ENCODE measurements around the gene CRACR2A.

The CRACR2A gene

DNA sequence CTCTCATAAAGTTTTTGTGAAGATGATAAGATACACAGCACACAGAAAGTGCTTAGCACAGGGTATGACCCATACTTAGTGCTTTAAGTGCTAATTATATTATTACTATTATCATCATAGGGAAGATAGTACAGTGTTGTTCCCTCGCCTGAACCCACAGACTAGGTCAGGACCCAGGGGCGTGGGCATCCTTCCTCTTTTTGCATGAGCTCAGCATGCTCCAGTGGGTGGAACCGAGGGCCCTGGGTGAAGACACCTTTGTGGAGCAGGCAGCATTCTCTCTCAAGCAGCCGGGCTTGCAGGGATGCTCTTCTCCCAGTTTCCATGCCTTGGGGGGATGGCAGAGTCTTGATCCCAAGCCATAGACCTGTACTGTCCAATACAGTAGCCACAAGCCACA is 34.8 kb downstream of the CRACR2A start:
- no peak overlapping the region for H3K4me3 ChIP-seq (ENCODE audit: low read depth, low read length)
- TF ChIP-seq, protein P1, sequence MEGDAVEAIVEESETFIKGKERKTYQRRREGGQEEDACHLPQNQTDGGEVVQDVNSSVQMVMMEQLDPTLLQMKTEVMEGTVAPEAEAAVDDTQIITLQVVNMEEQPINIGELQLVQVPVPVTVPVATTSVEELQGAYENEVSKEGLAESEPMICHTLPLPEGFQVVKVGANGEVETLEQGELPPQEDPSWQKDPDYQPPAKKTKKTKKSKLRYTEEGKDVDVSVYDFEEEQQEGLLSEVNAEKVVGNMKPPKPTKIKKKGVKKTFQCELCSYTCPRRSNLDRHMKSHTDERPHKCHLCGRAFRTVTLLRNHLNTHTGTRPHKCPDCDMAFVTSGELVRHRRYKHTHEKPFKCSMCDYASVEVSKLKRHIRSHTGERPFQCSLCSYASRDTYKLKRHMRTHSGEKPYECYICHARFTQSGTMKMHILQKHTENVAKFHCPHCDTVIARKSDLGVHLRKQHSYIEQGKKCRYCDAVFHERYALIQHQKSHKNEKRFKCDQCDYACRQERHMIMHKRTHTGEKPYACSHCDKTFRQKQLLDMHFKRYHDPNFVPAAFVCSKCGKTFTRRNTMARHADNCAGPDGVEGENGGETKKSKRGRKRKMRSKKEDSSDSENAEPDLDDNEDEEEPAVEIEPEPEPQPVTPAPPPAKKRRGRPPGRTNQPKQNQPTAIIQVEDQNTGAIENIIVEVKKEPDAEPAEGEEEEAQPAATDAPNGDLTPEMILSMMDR (IDR thresholded peaks at IDR 0.05; ENCODE audit: low read depth, low read length, missing control alignments) = no peak
- DNase-seq (ENCODE audit: low read depth) = no peak

DNA sequence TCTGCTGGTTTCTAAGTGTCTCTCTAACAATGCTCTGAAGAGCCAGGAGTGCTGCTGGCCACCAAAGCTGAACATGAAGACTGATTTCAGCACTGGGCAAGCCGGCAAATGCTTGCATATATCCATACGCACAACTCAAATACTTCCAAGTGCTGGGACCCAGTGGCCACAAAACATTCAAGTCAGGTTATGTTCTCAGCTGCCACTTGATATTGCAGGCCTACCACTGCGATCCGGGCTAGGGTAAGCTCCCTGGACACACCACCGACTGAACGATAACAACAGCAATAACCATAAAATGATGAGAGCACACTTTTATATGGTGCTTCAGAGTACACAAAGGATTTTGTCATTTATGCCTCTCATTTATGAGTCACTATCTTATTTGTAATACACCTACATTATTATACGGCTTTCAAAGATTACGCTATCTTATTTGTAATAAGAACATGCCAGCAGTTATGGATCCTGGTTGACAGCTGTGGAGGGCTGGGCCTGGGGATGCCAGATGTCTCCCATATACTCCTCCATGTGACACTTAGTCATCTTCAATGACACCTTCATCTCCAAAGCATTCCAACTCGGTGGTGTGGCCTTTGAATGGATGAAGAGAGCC is 35.5 kb downstream of the CRACR2A start:
- DNase-seq (ENCODE audit: low read depth) = no peak
- no peak overlapping the region for H3K4me3 ChIP-seq (ENCODE audit: low read depth, low read length)
- TF ChIP-seq, protein P1 (IDR thresholded peaks at IDR 0.05; ENCODE audit: low read depth, low read length, missing control alignments) = no peak

DNA sequence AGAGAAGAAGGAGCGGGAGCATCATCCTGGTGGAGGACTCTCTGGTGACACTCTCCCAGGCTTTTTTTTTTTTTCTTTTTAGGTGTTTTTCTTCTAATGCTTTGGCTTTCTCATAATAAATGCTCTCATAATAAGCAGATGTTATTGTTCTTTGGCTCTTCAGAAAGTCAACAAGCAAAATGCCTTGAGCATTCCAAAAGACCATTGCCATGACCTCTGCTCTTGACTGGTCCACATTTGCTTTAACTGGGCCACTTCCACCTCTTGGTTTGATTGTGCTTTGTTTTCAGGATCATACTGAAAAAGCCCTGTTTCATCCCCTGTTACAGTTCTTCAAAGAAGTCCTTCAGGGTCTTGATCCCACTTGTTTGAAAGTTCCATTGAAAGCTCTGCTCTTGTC is 36.9 kb downstream of the CRACR2A start:
- TF ChIP-seq, protein P1 (IDR thresholded peaks at IDR 0.05; ENCODE audit: low read depth, low read length, missing control alignments) = no peak
- no peak overlapping the region for H3K4me3 ChIP-seq (ENCODE audit: low read depth, low read length)
- no peak for DNase-seq (ENCODE audit: low read depth)

DNA sequence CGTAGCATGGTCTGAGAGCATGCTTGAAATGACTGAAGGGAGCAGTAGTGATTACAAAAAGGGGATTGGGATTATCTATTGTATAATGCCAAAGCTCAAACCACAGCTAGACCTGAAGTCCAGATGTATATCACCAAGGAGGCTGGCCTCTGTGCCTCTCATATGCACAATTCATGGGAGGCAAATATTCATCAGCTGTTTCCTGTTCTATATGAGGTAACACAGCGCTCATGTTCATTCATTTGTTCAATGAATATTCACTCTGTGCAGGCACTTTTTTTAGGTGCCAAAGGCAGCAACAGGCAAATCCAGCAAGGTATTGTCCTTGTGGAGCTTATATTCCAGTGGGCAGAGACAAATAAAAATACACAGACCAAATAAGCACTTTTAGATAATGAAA is 39.0 kb downstream of the CRACR2A start:
- H3K4me3 ChIP-seq (ENCODE audit: low read depth, low read length) = no peak overlapping the region
- DNase-seq (ENCODE audit: low read depth) = no peak
- TF ChIP-seq, protein P1 (IDR thresholded peaks at IDR 0.05; ENCODE audit: low read depth, low read length, missing control alignments) = no peak

DNA sequence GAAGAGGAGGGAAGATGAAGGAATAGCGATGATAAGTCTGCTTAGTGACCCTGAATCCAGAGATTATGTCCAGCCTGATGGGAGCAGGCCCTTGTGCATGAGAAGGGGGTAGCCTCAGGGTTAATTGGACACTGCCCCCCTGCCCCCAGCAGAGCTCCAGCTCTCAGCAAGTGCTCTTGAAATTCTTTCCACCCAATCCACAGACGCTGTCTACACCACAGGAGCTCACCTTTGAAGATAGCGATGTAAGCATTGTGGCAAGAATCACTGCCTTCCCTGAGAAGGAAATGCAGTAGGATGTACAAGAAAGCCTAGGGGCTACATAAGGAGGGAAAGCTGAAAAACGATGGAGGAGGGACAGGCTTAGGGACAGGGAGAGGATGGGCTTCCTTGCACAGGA is 39.4 kb downstream of the CRACR2A start:
- no peak for DNase-seq (ENCODE audit: low read depth)
- TF ChIP-seq, protein P1 (IDR thresholded peaks at IDR 0.05; ENCODE audit: low read depth, low read length, missing control alignments) = no peak
- H3K4me3 ChIP-seq (ENCODE audit: low read depth, low read length) = no peak overlapping the region

DNA sequence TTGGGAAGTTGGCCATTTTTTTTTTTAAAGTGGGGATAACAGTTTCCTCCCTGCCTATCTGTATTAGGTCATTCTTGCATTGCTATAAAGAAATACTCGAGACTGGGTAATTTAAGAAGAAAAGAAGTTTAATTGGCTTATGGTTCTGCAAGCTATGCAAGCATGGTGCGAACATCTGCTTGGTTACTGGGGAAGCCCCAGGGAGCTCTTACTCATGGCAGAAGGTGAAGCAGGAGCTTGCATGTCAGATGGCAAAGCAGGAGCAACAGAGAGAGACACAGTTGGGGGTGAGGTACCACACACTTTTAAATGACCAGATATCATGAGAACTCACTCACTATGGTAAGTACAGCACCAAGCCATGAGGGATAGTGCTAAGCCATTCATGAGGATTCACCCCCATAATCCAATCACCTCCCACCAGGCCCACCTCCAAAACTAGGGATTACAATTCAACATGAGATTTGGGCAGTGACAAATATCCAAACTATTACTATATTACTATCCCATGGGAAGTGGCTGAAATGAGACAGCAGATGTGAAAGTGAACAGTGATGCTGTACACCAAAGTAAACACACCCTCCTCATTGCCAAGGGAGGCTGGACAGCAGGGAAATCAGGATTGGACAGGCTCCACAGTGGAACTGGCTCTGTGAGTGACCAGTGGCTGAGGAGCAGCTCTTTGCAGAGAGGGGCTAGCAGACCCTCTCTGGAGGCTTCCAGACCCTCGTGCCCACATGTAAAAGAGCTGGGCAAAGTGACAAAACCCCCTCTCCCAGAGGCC is 40.5 kb downstream of the CRACR2A start:
- TF ChIP-seq, protein P1 (IDR thresholded peaks at IDR 0.05; ENCODE audit: low read depth, low read length, missing control alignments) = no peak
- H3K4me3 ChIP-seq (ENCODE audit: low read depth, low read length) = no peak overlapping the region
- DNase-seq (ENCODE audit: low read depth) = no peak

DNA sequence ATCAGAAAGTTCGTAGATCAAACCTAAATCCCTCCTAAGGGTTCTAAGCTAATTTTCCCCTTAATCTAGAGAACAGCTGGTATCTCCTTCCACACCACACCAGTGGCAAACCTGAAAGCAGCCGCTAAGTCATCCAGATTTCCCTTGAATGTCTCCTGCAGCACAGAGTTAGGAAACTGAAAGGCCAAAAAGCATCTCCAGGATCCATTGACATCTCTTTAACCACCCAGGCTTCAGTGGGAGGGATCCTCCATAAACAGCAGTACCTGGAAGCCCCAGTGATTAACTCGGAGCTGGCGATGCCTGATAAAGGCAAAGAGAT is 47.6 kb downstream of the CRACR2A start:
- TF ChIP-seq, protein P1 (IDR thresholded peaks at IDR 0.05; ENCODE audit: low read depth, low read length, missing control alignments) = no peak
- H3K4me3 ChIP-seq (ENCODE audit: low read depth, low read length) = no peak overlapping the region
- DNase-seq (ENCODE audit: low read depth) = no peak
